ENCODE data around the gene ST14. TPM values are rescaled to one million over a fixed set of nuclear protein-coding genes. Genes with fewer than 3 reads are reported as not detected.

The ST14 gene
- total and polyA plus RNA-seq, 10 of the 15 experiments (the other 5 are each of a cell fraction or from before 2014, with no cell fraction given) = 0.02 to 3.9 (median 0.73) TPM; not detected in 2

GRCh38 chr11:130131961-130132850 is 27.4 kb upstream of the ST14 start:
- no peaks in the 10 kb centered on the region; a peak in 1 of 4 replicates for H3K36me3 ChIP-seq (ENCODE audit: control insufficient read depth in 2 of 2, insufficient read depth in 2 of 2, low read length in 1 of 2)
- H3K9me3 ChIP-seq (replicated peaks; ENCODE audit: control insufficient read depth, insufficient read depth, low read length) = no peaks in the 10 kb centered on the region
- no peaks in the 10 kb centered on the region for H3K4me1 ChIP-seq (ENCODE audit: control insufficient read depth, insufficient read depth, low read length)
- ChIA-PET RAD21 (ENCODE audit: unreplicated experiment) (interaction anchor here (0.7 to 5.2 kb wide), 48 partner anchors 8 to 1523 kb away, joined by 3 to 209 read pairs (median 4); partner anchors contain the start of genes NFRKB, PRDM10 and ST14), SMC1A (ENCODE audit: uncharacterized antibody, unreplicated experiment) (interaction anchor here (0.6 to 5.0 kb wide), 49 partner anchors 9 to 1531 kb away, joined by 3 to 130 read pairs (median 3); partner anchors contain the start of gene PRDM10), CTCF (interaction anchor here (0.6 to 10.5 kb wide), 67 partner anchors 10 to 1998 kb away, joined by 3 to 400 read pairs (median 4); partner anchors contain the start of genes NFRKB and PRDM10), POLR2A (interaction anchor here (0.6 to 2.5 kb wide), 4 partner anchors 9 to 211 kb away, joined by 3 to 5 read pairs (median 4); no protein-coding TSS in a partner anchor)
- in situ Hi-C loops (cut with MboI) (loop anchor here (5.0 kb wide), 1 partner anchor 210 kb away; no protein-coding TSS in a partner anchor), intact Hi-C loops (cut with micrococcal nuclease; ENCODE audit: unreplicated experiment) (loop anchor here (1.0 to 5.0 kb wide), 3 partner anchors 60 to 365 kb away; no protein-coding TSS in a partner anchor)
- no peak overlapping the region for H3K27ac ChIP-seq (ENCODE audit: control insufficient read depth, insufficient read depth)
- no peak overlapping the region for H3K4me3 ChIP-seq
- no peak overlapping the region for H3K9ac ChIP-seq (ENCODE audit: control insufficient read depth, insufficient read depth, low read length)
- peak; percentile 96 for FAIRE-seq
- no peak overlapping the region for H3K4me2 ChIP-seq (ENCODE audit: control insufficient read depth, insufficient read depth)
- peak; percentile 15 for DNase-seq (ENCODE audit: low read depth, low spot score)
- no peak overlapping the region for H2AFZ ChIP-seq (ENCODE audit: control insufficient read depth, low read depth, low read length)
- WGBS (ENCODE audit: insufficient coverage, insufficient replicate concordance, low lambda C conversion rate, missing lambda C conversion rate) = 43% methylated on average over 9 of the region's 9 CpGs
- no TSS peak for BruUV-seq (replicated peaks)
- ATAC-seq = peak; percentile 94
- no peaks in the 10 kb centered on the region for H3K79me2 ChIP-seq (ENCODE audit: control insufficient read depth, insufficient read depth, low read length)
- no peaks in the 10 kb centered on the region for H3K27me3 ChIP-seq (replicated peaks in 1 of 2; ENCODE audit: control insufficient read depth in 2 of 2, insufficient read depth in 2 of 2, low read length in 1 of 2)
- H4K20me1 ChIP-seq (ENCODE audit: control insufficient read depth, insufficient read depth) = no peaks in the 10 kb centered on the region
- no peak for TF ChIP-seq BACH1 (IDR thresholded peaks at IDR 0.05; ENCODE audit: borderline replicate concordance)
- no peak for TF ChIP-seq STAT1 (conservative IDR thresholded peaks at IDR 0.05)
- TF ChIP-seq YY1 (IDR thresholded peaks at IDR 0.05; ENCODE audit: low read depth, low read length) = peak; percentile 76; the same call in 1 of the 2 replicates
- TF ChIP-seq BHLHE40 (IDR thresholded peaks at IDR 0.05; ENCODE audit: borderline replicate concordance in 1 of 2, low read depth in 2 of 2, low read length in 1 of 2) = no peak
- TF ChIP-seq ZNF207 (IDR thresholded peaks at IDR 0.05; ENCODE audit: borderline replicate concordance) = no peak
- TF ChIP-seq, protein P1, sequence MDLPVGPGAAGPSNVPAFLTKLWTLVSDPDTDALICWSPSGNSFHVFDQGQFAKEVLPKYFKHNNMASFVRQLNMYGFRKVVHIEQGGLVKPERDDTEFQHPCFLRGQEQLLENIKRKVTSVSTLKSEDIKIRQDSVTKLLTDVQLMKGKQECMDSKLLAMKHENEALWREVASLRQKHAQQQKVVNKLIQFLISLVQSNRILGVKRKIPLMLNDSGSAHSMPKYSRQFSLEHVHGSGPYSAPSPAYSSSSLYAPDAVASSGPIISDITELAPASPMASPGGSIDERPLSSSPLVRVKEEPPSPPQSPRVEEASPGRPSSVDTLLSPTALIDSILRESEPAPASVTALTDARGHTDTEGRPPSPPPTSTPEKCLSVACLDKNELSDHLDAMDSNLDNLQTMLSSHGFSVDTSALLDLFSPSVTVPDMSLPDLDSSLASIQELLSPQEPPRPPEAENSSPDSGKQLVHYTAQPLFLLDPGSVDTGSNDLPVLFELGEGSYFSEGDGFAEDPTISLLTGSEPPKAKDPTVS (IDR thresholded peaks at IDR 0.05; ENCODE audit: low read depth, low read length) = 0 out of 2 replicates have a peak, but pooled peaks have one; percentile 22
- TF ChIP-seq BCL3 (IDR thresholded peaks at IDR 0.05; ENCODE audit: borderline replicate concordance, insufficient read depth, low read depth, low read length, poor library complexity, severe bottlenecking) = no peak
- peak; percentile 91 for TF ChIP-seq SMC3 (IDR thresholded peaks at IDR 0.05; ENCODE audit: borderline replicate concordance, low read length)
- no peak for TF ChIP-seq SKIL (IDR thresholded peaks at IDR 0.05; ENCODE audit: low read depth, poor library complexity, severe bottlenecking)
- TF ChIP-seq RAD21 (IDR thresholded peaks at IDR 0.05; ENCODE audit: insufficient read depth, low read depth, low read length) = peak; percentile 98
- TF ChIP-seq ZNF384 (IDR thresholded peaks at IDR 0.05; ENCODE audit: borderline replicate concordance, low read depth, low read length) = peak; percentile 67; the same call in 1 of the 2 replicates
- TF ChIP-seq POU2F2 (IDR thresholded peaks at IDR 0.05; ENCODE audit: borderline replicate concordance, low read depth, low read length) = 0 out of 3 replicates have a peak, but pooled peaks have one; percentile 34
- no peak for TF ChIP-seq HDGF (IDR thresholded peaks at IDR 0.05)

Data from GM12878 (cell line).